ENCODE results near the gene KRTAP4-12.
"Not testable (repeated sequence)": the region's sequence is repeated elsewhere in the genome, so short reads cannot be mapped to it uniquely, and the experiment has no call there.

The KRTAP4-12 gene

GRCh38 chr17:41103896-41104295 lies 20.1 kb downstream of the KRTAP4-12 start:
- H3K27ac ChIP-seq, result no peak overlapping the region
- TF ChIP-seq, protein P1, sequence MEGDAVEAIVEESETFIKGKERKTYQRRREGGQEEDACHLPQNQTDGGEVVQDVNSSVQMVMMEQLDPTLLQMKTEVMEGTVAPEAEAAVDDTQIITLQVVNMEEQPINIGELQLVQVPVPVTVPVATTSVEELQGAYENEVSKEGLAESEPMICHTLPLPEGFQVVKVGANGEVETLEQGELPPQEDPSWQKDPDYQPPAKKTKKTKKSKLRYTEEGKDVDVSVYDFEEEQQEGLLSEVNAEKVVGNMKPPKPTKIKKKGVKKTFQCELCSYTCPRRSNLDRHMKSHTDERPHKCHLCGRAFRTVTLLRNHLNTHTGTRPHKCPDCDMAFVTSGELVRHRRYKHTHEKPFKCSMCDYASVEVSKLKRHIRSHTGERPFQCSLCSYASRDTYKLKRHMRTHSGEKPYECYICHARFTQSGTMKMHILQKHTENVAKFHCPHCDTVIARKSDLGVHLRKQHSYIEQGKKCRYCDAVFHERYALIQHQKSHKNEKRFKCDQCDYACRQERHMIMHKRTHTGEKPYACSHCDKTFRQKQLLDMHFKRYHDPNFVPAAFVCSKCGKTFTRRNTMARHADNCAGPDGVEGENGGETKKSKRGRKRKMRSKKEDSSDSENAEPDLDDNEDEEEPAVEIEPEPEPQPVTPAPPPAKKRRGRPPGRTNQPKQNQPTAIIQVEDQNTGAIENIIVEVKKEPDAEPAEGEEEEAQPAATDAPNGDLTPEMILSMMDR (conservative IDR thresholded peaks at IDR 0.05), result no peak

DNA sequence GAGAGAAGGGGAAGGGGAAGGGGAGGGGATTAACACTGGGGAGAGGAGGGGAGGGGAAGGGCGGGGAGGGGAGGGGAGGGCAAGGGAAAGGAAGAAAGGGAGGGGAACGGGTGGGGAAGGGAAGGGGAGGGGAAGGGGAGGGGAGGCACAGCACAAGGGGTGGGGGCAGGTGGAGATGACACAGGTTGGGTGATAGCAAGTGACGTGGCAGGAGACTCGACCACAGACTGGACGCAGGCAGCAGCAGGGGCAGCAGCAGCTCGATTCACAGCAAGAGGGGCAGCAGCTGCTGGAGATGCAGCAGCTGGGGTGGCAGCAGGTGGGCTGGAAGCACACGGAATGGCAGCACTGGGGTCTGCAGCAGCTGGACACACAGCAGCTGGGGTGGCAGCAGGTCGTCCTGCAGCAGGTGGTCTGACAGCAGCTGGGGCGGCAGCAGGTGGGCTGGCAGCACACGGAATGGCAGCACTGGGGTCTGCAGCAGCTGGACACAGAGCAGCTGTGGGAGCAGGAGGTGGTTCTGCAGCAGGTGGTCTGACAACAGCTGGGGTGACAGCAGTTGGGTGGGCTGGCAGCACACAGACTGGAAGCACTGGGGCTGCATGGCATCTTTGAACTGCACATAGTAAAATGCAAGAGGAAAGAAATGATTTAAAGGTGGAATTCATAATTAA lies 22.3 kb downstream of the KRTAP4-12 start, which contains the start of gene KRTAP4-16:
Gene KRTAP4-16 (minus strand): TSS at position 624 of the 674 bp plus-strand sequence. CDS start 0 bp downstream, at position 624.
- no peak within 1 kb of the TSS for H3K27ac ChIP-seq
- TF ChIP-seq, protein P1 (conservative IDR thresholded peaks at IDR 0.05), result no peak

DNA sequence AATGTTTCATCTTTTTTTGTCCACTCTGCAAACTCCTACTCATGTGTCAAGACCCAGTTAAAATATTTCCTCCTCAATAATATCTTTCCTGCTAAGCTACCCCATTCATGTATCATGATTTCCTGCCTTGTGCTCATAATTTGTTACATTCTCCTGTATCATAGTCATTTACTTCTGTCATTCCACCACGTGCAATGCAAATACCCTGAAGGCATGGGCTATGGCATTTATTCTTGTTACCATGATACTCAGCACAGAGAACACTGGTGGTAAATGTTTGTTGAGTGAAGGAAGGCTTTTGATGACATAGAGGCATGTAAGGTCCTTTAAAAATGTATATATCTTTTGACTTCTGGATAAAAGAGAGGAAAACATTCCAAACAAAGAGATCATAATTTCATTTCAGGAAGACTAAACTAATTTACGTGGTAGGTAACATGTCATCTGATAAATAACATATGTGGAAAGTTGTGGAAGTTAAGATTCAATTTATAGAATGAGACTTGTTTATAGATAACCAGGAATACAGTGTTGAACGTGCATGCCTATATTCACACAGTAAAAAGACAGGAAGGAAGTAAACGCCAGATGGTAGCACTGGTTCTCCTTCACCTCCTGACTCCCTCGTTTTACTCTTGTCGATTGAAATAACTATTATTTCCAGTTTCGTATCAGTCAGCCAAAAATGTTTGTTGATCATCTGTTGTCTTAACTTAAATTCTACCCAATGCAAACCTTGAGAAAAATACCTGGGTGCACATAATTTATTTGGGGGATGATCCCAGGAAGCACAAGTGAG lies 24.1 kb downstream of the KRTAP4-12 start:
- H3K27ac ChIP-seq, result not testable (repeated sequence)

- H3K27ac ChIP-seq, result no peak overlapping the region
- TF ChIP-seq, protein P1 (conservative IDR thresholded peaks at IDR 0.05), result no peak
Measured at GRCh38 chr17:41098481-41098880, 25.5 kb downstream of the KRTAP4-12 start.

DNA sequence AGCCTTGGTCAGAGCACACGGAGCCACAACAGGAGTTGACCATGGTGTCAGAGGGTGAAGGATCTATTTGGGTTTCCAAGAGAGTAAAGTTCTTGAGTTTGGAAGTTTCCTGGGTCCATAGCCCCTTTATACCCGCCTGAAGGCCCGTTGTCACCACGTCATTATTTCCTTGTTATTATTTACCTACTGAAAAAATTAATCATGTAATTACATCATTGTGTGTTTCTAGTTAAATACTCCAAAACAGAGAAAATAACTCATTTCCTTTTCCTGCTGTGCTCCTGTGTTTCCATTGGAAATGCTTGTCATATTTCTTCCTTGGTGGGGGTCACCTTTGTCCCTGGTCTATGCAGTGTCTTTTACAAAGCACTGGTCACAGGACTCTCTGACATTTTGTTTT lies 25.9 kb downstream of the KRTAP4-12 start, which contains the start of gene KRTAP4-8:
Gene KRTAP4-8 (minus strand): TSS at position 101 of the 400 bp plus-strand sequence. CDS start 58 bp downstream, at position 43.
- TF ChIP-seq, protein P1 (conservative IDR thresholded peaks at IDR 0.05), result no peak
- H3K27ac ChIP-seq, result no peak within 1 kb of the TSS

DNA sequence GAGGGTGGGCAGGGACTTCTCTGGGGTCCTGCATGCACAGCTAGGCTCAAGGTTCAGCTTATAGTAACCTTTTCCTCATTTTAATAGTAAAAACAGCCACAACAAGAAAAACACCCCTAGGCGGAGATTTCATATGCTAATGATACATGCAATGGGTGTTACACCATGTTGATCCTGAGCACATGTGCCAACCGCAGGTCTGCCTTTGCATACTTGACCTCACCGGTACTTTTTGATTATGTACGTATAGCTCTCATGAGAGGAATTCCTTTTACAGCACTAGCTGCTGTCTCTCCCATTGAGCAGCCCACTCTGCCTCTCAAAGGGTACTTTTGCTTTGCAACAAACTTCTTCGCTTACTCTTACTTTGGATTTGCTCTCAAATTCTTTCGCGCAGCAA lies 27.9 kb downstream of the KRTAP4-12 start:
- H3K27ac ChIP-seq, result no peak overlapping the region
- TF ChIP-seq, protein P1 (conservative IDR thresholded peaks at IDR 0.05), result no peak

GRCh38 chr17:41088760-41089352 lies 35.1 kb downstream of the KRTAP4-12 start:
- not testable (repeated sequence) for H3K27ac ChIP-seq

DNA sequence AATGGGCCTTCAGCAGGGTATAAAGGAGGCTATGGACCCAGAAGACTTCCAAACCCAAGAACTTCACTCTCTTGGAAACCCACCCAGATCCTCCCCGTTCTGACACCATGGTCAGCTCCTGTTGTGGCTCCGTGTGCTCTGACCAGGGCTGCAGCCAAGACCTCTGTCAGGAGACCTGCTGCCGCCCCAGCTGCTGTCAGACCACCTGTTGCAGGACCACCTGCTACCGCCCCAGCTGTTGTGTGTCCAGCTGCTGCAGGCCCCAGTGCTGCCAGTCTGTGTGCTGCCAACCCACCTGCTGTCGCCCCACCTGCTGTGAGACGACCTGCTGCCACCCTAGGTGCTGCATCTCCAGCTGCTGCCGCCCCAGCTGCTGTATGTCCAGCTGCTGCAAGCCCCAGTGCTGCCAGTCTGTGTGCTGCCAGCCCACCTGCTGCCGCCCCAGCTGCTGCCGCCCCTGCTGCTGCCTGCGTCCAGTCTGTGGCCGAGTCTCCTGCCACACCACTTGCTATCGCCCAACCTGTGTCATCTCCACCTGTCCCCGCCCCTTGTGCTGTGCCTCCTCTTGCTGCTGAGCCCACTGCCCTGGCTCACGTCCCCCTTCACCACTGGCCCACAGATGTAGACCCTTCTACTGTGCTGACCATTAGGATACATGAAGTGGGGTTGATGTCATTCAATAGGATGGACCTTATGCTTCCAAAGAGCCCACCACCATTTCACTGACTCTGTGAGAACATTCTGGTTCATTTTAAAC lies 39.7 kb downstream of the KRTAP4-12 start, which contains the start of gene KRTAP4-7:
Gene KRTAP4-7 (plus strand): TSS at position 51 of the 757 bp plus-strand sequence. CDS start 57 bp downstream, at position 108.
- H3K27ac ChIP-seq, result not testable (repeated sequence)

DNA sequence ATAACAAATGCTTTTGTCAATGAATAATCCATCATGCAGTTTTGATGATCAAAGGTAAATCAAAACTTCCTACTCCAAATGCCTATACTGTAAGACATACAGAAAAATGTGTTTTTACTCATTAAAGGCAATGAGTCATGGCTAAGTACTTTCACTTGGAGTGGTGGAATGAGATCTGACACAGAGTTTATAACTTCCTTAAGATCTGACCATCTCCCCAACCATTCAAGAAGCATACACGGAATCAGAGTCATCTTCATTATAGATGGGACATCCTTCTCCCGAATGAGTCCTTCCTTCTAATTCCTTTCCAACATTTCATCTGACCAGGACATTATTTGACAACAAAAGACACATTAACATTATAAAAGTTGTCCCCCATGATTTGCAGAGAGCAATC lies 40.6 kb downstream of the KRTAP4-12 start:
- H3K27ac ChIP-seq, result not testable (repeated sequence)

Measured in VCaP (cell line).